K562 (cell line): ENCODE results near the gene CELA3B. TPM values are rescaled to one million over a fixed set of nuclear protein-coding genes. Genes with fewer than 3 reads are reported as not detected.
A peak's percentile ranks its signal among the peaks of the same experiment; 100 is the strongest.

Source experiments
- ATF7 ChIP-seq: fragments of 450-650 bp; IDR thresholded peaks from 2 replicates; pipeline ENCODE4 v1.7.1; 2014; ENCODE audit warnings: mild to moderate bottlenecking, moderate library complexity
- BRD4 ChIP-seq: fragments of 200-600 bp; sonication (generic); IDR thresholded peaks from 2 replicates; pipeline ENCODE4 v1.6.1; 2017; ENCODE audit warnings: inconsistent platforms
- L3MBTL2 ChIP-seq: fragments of 450-650 bp; IDR thresholded peaks from 2 replicates; pipeline ENCODE4 v1.6.1; 2016; ENCODE audit warnings: mild to moderate bottlenecking, moderate library complexity
- LEF1 ChIP-seq: fragments of 450-650 bp; IDR thresholded peaks from 2 replicates; pipeline ENCODE4 v1.6.1; 2016; ENCODE audit warnings: mild to moderate bottlenecking
- NR2C2 ChIP-seq, 2 experiments: fragments of 200-800 bp in 1 of 2; sonication (Bioruptor generic) in 1 of 2; sonication (generic) in 1 of 2; formaldehyde crosslinking in 1 of 2; IDR thresholded peaks; 2 replicates each; pipeline versions ENCODE4 v1.6.1 to v1.8.0; 2016 to 2022; ENCODE audit warnings: mild to moderate bottlenecking in 1 of 2, missing compliant biosample characterization in 1 of 2, missing genetic modification characterization in 1 of 2, missing genetic modification reagents in 1 of 2
- SIN3B ChIP-seq: fragments of 450-650 bp; IDR thresholded peaks from 2 replicates; pipeline ENCODE4 v1.6.1; 2017; ENCODE audit warnings: low read depth, mild to moderate bottlenecking, moderate library complexity
- TCFL5 ChIP-seq: fragments of 250-450 bp; sonication (Bioruptor Pico); conservative IDR thresholded peaks from 2 replicates; pipeline ENCODE4 v1.6.1; 2021; ENCODE audit warnings: mild to moderate bottlenecking, moderate library complexity, matching md5 sums
- TFAM ChIP-seq: fragments of 250-450 bp; sonication (Bioruptor Pico); conservative IDR thresholded peaks from 2 replicates; pipeline ENCODE4 v1.5.0; 2021; ENCODE audit warnings: mild to moderate bottlenecking, moderate library complexity
- ZNF408 ChIP-seq: fragments of 250-450 bp; sonication (Bioruptor Pico); IDR thresholded peaks from 2 replicates; pipeline ENCODE4 v1.4.0; 2020; ENCODE audit warnings: low read depth, mild to moderate bottlenecking, moderate library complexity
- ZNF717 ChIP-seq: fragments of 250-450 bp; sonication (Bioruptor Pico); IDR thresholded peaks from 2 replicates; pipeline ENCODE4 v1.5.0; 2021
- polyA plus RNA-seq, 8 experiments: library from polyadenylated mRNA; depleted of rRNA in 4 of 8; stranded (reverse) in 5 of 8; unstranded in 3 of 8; fragments of >200 nt; fragmentation: Nextera tagmentation in 2 of 8; fragmentation: Illumina TruSeq in 1 of 8; extraction: Ambion mirVana in 2 of 8; extraction: Trizol in 1 of 8; gene quantifications; 2 replicates each; pipeline versions ENCODE4 v1.2.1 to v1.2.3, GENCODE V29; 2011 to 2014; ENCODE audit warnings: inconsistent platforms in 1 of 8, missing spikeins in 1 of 8
- total RNA-seq, 7 experiments: library from RNA; depleted of rRNA in 6 of 7; stranded (reverse); fragments of >200 nt in 6 of 7; fragmentation: Illumina TruSeq in 2 of 7; extraction: Trizol in 2 of 7; gene quantifications; 2 replicates each; pipeline versions ENCODE4 v1.2.1 to v1.2.3, GENCODE V29; 2011 to 2021; ENCODE audit warnings: low replicate concordance in 1 of 7
- TF ChIP-seq, protein P1 (sequence below): fragments of 450-650 bp; IDR thresholded peaks from 2 replicates; pipeline ENCODE4 v1.6.1; 2016; ENCODE audit warnings: low read depth
- TF ChIP-seq, protein P2 (sequence below): IDR thresholded peaks from 2 replicates; pipeline ENCODE4 v1.6.1; 2012; ENCODE audit warnings: low read depth, low read length, improper control_type of control experiment, borderline replicate concordance
- TF ChIP-seq, protein P3 (sequence below): fragments of 450-650 bp; conservative IDR thresholded peaks from 2 replicates; pipeline ENCODE4 v1.6.1; 2016; ENCODE audit warnings: missing genetic modification characterization, low read depth, mild to moderate bottlenecking, control low read depth, missing compliant biosample characterization
- TF ChIP-seq, protein P4 (sequence below): sonication (generic); formaldehyde crosslinking; IDR thresholded peaks from 2 replicates; pipeline ENCODE4 v1.8.0; 2022; ENCODE audit warnings: mild to moderate bottlenecking, missing genetic modification reagents

Gene CELA3B
- total and polyA plus RNA-seq, 9 of the 15 experiments (the other 6 are each of a cell fraction or from before 2014, with no cell fraction given): 3.1 TPM; not detected in 8

DNA sequence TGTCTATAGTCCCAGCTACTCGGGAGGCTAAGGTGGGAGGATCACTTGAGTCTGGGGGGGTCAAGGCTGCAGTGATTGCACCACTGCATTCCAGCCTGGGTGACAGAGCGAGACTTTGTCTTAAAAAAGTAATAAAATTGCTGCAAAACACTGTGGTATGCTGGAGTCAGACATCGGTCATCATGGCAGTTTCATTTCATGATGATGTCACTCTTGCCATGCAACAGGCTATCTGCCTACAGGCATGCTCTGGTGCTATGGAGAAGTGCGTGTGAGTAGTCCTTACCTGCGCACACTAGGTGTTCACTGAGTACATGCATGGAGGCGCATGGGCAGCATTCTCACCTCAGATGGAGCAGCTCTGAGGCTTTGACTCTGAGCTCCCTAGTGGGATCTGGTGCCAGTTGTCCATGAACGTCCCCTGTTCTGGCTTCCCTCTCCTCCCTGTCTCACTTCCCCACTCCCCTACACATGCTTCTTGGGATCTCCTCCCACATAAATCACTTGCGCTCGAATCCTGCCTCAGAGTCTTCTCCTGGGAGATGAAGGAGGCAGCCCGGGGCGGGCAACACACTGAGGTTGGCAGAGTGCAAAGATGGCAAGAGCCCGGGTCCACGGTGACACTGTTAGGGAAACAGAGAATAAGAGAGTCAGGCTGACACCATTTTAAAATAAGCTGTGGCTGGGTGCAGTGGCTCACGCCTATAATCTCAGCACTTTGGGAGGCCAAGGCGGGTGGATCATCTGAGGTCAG is 10.4 kb upstream of the CELA3B start (continued):
- TF ChIP-seq, protein P1, sequence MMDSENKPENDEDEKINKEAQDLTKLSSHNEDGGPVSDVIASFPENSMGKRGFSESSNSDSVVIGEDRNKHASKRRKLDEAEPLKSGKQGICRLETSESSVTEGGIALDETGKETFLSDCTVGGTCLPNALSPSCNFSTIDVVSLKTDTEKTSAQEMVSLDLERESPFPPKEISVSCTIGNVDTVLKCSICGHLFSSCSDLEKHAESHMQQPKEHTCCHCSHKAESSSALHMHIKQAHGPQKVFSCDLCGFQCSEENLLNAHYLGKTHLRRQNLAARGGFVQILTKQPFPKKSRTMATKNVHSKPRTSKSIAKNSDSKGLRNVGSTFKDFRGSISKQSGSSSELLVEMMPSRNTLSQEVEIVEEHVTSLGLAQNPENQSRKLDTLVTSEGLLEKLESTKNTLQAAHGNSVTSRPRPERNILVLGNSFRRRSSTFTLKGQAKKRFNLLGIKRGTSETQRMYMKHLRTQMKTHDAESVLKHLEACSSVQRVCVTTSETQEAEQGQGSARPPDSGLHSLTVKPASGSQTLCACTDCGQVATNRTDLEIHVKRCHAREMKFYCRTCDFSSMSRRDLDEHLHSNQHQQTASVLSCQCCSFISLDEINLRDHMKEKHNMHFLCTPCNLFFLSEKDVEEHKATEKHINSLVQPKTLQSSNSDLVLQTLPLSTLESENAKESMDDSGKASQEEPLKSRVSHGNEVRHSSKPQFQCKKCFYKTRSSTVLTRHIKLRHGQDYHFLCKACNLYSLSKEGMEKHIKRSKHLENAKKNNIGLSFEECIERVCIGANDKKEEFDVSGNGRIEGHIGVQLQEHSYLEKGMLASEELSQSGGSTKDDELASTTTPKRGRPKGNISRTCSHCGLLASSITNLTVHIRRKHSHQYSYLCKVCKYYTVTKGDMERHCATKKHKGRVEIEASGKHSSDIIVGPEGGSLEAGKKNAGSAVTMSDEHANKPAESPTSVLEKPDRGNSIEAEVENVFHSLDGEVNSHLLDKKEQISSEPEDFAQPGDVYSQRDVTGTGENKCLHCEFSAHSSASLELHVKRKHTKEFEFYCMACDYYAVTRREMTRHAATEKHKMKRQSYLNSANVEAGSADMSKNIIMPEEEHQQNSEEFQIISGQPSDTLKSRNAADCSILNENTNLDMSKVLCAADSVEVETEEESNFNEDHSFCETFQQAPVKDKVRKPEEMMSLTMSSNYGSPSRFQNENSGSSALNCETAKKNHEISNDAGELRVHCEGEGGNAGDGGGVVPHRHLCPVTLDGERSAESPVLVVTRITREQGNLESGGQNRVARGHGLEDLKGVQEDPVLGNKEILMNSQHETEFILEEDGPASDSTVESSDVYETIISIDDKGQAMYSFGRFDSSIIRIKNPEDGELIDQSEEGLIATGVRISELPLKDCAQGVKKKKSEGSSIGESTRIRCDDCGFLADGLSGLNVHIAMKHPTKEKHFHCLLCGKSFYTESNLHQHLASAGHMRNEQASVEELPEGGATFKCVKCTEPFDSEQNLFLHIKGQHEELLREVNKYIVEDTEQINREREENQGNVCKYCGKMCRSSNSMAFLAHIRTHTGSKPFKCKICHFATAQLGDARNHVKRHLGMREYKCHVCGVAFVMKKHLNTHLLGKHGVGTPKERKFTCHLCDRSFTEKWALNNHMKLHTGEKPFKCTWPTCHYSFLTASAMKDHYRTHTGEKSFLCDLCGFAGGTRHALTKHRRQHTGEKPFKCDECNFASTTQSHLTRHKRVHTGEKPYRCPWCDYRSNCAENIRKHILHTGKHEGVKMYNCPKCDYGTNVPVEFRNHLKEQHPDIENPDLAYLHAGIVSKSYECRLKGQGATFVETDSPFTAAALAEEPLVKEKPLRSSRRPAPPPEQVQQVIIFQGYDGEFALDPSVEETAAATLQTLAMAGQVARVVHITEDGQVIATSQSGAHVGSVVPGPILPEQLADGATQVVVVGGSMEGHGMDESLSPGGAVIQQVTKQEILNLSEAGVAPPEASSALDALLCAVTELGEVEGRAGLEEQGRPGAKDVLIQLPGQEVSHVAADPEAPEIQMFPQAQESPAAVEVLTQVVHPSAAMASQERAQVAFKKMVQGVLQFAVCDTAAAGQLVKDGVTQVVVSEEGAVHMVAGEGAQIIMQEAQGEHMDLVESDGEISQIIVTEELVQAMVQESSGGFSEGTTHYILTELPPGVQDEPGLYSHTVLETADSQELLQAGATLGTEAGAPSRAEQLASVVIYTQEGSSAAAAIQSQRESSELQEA: no peak
- TF ChIP-seq ZNF408 (CRISPR knock-in tag) (no peak), ZNF717 (CRISPR knock-in tag) (no peak), ATF7 (peak; percentile 47; the same call in 1 of the 2 replicates), NR2C2 (CRISPR knock-in tag; IDR thresholded peaks at IDR 0.05) (no peak), NR2C2 (tag; IDR thresholded peaks at IDR 0.05) (no peak), BRD4 (no peak), TCFL5 (no peak), TFAM (CRISPR knock-in tag) (no peak), SIN3B (no peak), L3MBTL2 (no peak), LEF1 (no peak)
- TF ChIP-seq, protein P2, sequence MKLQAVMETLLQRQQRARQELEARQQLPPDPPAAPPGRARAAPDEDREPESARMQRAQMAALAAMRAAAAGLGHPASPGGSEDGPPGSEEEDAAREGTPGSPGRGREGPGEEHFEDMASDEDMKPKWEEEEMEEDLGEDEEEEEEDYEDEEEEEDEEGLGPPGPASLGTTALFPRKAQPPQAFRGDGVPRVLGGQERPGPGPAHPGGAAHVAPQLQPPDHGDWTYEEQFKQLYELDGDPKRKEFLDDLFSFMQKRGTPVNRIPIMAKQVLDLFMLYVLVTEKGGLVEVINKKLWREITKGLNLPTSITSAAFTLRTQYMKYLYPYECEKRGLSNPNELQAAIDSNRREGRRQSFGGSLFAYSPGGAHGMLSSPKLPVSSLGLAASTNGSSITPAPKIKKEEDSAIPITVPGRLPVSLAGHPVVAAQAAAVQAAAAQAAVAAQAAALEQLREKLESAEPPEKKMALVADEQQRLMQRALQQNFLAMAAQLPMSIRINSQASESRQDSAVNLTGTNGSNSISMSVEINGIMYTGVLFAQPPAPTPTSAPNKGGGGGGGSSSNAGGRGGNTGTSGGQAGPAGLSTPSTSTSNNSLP: no peak
- TF ChIP-seq, protein P3, sequence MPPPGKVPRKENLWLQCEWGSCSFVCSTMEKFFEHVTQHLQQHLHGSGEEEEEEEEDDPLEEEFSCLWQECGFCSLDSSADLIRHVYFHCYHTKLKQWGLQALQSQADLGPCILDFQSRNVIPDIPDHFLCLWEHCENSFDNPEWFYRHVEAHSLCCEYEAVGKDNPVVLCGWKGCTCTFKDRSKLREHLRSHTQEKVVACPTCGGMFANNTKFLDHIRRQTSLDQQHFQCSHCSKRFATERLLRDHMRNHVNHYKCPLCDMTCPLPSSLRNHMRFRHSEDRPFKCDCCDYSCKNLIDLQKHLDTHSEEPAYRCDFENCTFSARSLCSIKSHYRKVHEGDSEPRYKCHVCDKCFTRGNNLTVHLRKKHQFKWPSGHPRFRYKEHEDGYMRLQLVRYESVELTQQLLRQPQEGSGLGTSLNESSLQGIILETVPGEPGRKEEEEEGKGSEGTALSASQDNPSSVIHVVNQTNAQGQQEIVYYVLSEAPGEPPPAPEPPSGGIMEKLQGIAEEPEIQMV (tag): no peak
- TF ChIP-seq, protein P4, sequence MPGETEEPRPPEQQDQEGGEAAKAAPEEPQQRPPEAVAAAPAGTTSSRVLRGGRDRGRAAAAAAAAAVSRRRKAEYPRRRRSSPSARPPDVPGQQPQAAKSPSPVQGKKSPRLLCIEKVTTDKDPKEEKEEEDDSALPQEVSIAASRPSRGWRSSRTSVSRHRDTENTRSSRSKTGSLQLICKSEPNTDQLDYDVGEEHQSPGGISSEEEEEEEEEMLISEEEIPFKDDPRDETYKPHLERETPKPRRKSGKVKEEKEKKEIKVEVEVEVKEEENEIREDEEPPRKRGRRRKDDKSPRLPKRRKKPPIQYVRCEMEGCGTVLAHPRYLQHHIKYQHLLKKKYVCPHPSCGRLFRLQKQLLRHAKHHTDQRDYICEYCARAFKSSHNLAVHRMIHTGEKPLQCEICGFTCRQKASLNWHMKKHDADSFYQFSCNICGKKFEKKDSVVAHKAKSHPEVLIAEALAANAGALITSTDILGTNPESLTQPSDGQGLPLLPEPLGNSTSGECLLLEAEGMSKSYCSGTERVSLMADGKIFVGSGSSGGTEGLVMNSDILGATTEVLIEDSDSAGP: no peak
